GM19455 (cell line): ENCODE data around the gene GMDS.
"Not testable (repeated sequence)": the region's sequence is repeated elsewhere in the genome, so short reads cannot be mapped to it uniquely, and the experiment has no call there.

Experiments
- ATAC-seq: cut with Tn5 transposase; IDR thresholded peaks from one replicate; pipeline ENCODE4 v1.9.1; 2021; ENCODE audit not compliant: unreplicated experiment

The GMDS gene

DNA sequence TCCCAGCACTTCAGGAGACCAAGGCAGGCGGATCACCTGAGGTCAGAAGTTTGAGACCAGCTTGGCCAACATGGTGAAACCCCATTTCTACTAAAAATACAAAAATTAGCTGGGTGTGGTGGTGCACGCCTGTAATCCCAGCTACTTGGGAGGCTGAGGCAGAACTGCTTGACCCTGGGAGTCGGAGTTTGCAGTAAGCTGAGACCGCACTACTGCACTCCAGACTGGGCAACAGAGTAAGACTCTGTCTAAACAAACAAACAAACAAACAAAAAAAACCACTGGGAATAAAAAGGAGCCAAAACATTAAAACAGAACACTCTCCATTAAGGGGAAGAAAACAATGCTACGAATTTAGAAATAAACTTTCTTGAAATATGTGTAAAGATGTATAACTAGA lies 576.9 kb downstream of the GMDS start:
- ATAC-seq, result not testable (repeated sequence)

DNA sequence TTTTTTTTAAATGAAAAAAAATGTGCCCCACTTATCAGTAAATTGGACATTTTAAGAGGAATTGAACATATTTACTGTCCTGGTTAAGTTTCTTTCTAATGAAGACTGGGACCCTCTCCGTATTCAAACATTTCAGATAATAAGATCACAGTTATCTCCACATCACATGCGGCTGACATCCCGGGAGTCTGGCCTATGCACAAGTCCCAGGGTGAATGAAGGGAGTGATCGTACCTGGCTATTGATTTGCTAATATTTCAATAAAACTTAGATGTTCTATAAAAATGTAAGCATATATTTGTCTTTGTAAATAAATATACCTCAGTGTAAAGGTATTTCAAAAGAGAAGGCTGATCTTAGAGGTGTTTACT lies 577.6 kb downstream of the GMDS start:
- ATAC-seq, result no peak

DNA sequence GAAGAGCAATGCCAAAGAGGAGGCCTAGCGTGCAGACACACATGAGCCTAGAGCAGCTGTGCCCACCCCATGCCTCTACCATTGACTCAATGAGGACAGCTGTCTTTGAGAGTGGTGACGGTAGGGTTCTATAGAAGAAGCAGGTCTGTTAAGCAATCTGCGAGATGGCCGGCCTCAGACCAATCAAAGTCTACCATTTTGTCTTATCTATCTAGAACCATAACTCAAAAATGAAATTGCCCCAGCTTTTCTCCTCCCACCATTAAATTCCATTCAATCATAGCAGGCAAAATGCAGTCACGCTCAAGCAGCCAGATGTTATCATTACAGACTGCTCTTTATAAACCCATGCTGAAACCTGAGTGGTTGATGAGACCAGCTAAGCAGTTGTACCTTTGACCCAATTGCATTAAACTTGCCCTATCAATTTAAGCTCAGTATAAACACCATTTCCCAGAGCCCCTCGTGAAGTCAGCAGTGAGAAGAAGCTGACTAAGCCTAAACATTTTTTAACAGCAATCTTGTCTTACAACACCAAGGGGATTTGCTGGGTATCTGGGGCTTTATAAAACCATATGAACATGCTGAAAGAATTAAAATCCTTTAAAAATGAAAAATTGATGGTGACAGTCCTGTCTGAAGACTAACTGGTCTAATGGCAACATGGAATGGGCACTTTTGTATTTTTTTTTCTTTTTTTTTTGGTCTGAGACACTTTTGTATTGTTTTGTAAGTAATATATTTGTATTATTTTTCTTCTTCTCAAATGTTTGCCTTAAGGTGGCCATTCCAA lies 578.2 kb downstream of the GMDS start:
- no peak for ATAC-seq

DNA sequence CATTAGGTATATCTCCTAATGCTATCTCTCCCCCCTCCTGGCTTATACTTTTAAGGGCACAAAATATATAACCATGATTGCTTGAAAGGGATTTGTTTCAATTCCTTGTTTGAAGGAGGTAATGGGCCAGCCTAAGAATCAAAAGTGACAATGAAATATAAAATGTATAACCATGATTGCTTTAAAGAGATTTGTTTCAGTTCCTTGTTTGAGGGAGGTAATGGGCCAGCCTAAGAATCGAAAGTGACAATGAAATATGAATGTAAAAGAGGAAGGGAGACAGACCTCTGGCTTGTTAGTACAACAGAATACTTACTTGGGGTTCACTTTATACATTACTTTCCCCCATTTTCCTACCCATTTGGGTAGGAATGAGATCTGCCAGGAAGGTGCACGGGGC lies 580.2 kb downstream of the GMDS start:
- ATAC-seq, result peak; percentile 90

DNA sequence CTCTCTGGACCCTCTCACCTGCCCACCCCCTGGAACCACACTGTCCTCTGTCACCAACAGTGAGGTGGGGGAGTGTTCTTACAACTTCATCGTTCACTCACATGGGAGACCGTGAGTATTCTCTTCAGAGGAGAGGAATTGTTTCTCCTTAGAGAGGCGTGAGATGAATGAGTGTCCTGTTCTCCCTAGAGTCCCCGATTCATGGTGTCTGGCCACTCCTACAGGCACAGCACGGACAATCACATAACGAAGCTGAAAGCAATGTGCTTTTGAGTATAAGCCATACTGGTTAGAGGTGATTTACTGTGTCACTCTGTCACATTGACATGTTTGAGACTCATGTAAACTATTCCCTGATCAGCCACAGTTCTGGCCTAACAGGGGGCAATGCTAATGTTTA lies 581.1 kb downstream of the GMDS start:
- ATAC-seq, result no peak

DNA sequence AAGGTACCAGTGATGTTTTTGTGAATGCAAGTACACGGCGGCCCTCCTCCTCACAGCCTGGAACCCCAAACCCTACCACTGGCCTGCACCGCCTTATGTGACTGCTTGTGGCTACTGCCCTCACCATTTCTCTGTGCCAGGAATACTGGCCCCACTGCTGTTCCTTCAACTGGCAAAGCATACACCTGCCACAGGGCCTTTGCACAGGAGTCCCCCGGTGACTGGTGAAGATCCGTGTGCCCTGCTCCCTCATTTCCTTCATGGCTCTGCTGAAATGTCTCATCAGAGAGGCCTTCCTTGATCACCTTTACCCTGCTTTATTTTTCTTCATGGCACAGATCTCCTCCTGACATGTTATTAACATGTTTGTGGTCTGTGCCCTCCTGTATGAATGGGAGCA lies 581.9 kb downstream of the GMDS start:
- ATAC-seq, result no peak

DNA sequence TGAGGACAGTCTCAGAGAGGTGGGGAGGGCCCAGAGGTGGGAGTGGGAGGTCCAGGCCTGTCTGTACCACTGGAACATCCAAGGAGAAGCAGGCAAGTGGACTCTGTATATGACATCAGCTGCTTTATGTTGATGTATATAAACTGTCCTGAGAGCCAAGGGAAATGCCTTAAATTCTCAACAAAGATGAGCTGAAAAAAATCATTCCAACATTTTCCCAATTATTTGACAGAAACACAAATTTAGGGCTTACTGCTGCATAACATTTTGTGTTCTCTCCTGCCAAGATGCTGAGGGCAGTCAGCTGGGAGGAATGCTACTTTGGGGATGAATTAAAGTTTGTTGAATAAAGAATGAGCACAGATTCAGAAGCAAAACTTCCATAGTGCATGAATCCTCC lies 582.9 kb downstream of the GMDS start:
- no peak for ATAC-seq

DNA sequence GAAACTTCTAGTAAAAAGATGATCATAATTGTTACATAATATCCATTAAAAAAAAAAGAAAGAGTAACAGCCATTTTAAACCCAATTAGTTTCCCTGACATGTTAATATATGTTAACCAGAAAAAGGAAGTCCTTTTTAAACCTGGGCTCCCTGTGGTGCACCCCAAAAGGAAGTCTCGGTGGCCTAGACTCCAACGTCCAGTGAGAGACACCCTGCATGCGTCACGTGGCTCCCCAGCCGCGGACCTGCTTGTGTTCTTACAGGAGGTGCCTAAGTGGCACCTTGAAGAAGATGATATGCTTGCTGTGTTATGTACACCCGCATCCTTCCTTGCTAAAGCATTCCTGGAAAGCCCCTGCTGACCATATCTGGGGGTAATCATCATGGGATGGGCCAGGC lies 585.6 kb downstream of the GMDS start:
- no peak for ATAC-seq

DNA sequence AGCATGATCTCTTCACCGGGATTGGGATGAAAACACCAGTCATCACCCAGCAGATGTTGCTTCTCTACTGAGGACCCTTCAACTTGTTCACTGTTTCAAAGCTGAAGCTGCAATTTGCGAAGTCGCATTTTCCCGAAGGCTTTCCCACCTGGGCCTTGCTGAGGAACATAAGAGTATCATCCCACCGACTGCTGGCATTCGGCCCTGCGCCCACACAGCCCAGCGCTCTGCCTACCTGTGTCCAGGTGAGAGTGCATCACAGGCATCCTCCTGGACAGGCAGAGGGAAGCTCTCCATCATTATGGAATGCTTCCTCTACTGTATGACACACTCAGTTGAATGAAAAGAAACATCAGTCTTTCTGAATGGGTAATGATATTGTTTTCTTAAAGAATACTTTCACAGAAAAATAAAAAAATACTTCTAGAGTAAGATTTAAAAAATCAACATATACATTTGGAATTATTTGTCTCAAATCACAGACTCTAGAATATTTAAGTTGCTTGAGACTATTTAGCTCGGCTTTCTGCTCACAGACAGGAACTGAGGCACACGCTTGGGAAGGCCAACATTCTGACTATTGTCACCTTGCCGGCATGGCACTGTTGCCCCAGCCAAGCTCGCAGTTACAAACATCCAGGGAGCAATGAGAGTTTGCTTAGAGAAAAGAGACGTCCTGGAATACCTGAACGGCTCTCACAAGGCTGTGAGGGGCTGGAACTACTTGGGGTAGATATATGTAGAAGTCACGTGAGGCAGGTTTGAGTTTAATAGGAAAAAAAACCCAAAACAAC lies 587.0 kb downstream of the GMDS start:
- no peak for ATAC-seq

DNA sequence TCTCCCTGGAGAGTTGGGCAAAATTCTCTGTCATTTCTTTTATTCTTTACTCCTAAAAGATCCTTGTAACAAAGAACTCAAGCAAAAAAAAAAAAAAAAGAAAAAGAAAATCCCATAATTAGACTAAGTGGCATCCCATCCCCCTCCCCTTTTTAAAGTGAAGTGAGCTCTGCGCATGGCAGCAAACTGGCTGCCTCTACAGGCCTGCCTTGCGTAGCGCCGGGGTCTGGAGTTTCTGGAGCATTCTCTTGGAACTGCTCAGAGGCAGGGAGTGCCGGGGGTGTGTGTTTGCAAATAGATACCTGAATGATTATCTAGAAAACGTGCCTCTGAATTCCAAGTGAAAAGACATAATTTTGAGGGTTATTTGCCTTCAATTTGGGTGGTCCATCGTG lies 587.6 kb downstream of the GMDS start:
- ATAC-seq, result no peak

DNA sequence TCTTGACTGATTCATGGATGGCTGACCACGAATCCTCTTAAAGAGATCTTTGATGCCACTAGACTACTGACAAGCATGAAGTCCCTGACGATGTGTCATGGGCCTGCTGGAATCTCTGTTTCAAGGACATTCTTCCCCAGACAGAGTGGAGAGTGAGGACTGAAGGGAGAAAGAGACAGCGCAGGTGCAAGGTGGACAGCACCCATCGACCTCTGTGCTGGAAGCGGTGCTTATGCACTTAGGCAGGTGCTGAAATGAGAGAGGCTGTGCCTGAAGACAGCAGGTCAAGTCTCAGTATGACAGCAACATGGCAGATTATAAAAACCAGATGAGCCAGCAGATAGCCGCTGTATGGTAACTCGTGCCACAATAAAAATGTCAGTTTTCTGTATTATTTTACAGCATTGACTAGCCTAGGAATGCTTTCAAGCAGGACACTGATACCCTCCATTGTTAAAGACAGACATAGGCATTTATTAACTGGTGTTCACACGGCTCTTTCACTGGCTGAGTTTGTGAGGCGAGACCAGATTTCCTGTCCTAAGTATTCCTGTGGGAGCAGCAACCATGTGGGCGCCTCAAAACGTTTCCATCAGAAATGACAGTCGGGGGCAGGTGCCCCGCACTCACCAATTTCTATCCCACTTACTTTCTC lies 588.2 kb downstream of the GMDS start:
- ATAC-seq, result no peak

DNA sequence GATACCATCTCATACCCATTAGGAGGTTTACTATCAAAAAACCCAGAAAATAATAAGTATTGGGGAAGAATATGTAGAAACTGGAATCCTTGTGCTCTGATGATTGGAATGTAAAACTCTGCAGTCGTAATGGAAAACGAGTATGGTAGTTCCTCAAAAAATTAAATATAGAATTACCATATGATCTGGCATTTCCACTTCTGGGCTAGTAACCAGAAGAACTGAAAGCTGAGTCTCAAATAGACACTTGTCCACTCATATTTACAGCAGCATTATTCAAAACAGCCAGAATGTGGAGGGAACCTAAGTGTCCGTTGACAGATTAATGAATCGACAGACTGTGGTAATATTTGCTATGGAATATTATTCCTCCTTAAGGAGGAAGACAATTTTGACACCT lies 591.4 kb downstream of the GMDS start:
- ATAC-seq, result no peak

DNA sequence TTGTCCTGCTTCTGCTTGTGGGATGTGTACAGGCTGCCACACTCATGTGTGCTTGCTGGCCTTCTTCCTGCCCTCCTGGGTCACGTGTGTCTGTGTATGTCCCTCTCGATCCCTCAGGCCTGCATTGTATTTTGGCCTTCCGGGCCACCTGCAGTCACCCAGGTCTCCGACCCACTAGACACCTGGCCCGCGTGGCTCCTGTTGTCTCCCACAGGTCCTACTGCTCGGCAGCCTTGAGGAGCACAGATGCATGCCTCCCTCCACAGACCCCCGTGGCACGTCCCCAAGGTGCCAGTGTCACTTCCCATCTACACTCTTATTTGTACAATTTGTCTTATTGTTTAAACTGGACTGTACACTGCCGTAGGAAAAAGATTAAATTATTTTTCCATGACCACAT lies 592.6 kb downstream of the GMDS start:
- no peak for ATAC-seq

DNA sequence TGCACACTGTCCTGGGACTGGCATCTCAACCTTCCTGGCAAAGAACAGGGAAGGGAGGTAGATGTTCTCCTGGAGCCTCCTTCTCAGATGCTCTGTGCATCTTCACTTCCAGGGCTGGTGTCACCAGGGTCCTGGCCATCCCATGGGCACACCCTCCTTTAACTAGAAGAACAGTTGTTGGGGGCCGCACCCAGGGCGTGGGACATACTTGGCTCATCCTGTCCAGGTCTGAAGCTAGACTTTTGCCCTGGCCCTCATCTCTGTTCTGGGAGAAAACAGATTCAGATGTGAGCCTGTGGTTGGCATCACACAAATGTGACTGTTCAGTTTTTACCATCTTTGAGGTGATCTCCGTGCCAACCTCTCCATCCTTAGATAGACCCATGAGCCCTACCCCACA lies 594.0 kb downstream of the GMDS start:
- ATAC-seq, result no peak

DNA sequence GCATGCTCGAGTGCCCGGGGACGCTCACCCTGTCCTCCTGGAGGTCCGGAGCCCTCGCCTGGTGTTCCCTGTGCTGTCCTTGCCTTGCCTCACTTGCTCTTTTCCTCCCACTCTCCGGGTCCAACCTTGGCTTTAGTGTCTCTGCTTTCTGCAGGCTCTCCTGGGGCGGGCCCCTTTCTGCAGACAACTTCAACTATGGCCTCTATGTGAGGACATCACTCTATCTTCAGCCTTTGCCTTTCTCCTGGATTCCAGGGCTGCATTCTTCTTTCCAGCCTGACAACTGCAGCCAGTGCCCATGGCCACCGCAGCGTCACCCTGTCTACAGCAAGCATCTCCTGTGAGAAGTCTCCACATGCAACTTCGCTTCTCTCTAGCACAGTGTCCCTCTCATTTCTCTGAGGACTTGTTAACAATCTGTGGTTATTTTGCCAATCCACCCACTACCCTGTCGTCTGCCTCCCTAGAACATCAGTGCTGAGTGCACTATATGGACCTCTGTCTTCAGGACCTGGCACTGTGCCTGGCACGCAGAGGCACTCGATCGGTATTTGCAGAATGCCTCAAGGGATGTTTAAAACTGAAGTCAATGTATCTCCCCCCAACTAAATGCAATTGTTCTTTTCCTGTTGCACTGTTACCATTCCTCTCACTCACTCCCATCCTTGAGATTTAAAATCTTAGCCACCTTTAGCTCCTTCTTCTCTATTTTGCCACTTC lies 599.8 kb downstream of the GMDS start:
- no peak for ATAC-seq

DNA sequence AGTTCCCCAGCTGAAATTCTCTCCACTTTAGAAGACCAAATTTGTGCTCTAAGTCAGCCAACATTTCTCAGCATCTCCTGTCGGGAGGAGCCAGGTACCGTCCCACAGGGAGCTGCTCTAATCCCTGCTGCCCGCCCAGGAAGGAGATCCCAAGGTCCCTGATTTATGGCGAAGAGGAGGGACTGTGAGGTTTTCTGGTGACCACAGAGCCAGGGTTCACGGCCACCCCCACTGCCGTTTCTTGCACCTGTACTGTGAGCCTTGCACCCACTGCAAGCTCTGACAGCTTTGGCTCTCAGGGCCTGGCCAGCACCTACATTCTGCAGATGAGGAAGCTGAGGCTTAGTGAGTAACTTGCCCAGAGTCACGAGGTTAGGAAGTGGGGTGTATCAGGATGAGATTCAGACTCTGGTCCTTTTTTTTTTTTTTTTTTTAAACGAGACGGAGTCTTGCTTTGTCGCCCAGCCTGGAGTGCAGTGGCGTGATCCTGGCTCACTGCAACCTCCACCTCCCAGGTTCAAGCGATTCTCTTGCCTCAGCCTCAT lies 600.8 kb downstream of the GMDS start:
- ATAC-seq, result no peak

DNA sequence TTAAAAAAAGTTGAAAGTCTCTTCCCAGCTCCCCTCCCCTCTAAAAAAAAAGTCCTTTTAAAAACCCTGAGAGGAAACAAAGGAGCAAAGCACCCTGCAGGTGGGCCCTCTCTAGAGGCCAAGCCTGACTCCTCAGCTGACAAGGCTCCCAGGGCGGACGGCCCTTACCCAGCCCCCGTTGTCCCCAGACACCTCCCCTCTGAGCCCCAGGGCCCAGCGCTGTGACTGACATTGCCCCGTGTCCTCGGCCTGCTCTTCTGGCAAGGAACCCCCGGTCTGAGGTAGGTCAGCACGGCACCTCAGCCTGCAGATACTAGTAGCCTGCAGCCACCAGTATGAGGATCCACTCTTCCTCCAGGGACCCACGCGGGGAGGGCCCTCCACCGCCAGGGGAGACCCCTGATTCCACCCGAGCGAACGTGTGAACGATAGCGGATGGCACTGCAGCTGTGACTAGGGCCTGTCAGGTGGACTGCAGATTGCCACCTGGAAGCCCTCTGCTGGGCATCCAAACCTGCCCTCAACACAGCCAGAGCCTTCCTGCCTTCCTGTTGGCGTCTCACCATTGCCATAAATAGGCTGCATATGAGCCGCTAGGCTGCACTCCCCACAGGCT lies 601.5 kb downstream of the GMDS start:
- ATAC-seq, result no peak

DNA sequence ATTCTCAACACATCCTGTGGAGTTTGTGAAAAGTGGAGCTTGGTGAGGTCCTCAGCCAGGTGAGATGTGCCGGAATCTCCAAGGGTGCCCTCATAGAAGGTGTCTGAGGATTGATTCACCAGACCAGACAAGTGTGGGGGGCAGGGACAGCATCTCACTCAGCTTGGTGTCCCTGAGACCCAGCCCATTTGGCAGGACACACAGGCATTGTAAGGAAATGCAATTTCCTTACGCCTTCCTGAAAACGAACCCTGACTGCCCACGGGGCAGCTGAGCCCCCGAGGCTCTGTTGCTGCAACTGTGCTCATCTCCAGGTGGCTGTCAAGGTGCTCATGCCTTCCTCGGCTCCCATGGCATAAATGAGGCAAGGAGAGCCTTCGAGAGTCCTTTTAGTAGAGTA lies 602.3 kb downstream of the GMDS start:
- ATAC-seq, result no peak

DNA sequence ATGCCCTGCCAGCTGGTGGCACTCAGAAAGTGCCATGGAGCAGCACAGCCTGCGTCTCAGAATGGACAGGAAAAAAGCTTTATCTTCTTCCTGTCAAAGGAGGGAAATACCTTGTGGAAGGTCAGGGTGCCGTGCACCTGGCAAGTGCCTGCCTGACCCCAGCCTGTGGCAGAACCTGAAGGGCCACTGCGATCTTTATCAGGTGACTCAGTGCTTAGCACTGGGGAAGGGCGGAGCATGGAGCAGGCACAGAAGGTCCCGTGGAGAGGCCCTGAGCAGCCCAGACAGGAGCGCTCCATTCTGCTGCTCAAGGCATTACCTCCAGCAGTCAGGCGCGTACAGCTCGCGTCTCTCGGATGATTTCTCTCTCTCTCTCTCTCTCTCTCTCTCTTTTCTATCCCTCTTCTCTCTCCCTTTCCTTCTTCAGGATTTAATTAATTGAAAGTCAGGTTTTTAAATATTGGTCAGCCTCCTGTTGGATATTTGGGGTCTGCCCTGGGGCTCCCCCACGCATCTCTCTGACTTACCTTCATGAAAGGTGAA lies 604.0 kb downstream of the GMDS start:
- ATAC-seq, result no peak

DNA sequence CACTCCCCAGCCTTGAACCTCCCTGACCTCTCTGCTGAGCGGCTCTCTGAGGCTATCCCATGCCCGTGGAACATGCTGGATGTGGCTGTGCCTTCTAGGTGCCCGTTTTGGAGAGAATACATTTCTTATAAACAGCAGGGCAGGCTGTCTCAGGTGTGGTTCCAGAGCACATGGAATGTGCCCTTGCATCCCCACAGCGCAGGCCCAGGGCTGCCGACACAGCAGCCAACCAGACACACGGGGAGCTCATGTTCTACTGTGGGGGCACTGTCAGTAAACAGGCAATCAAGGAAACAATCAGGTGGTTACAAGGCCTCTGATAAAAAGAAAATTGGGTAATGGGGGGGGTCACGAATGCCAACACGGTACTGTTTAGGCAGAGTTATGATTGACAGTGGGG lies 604.9 kb downstream of the GMDS start:
- no peak for ATAC-seq
